Trophoblast cell (in vitro differentiated cells and primary cell): ENCODE measurements around the gene CENPVL2.
"Not testable (repeated sequence)": the region's sequence is repeated elsewhere in the genome, so short reads cannot be mapped to it uniquely, and the experiment has no call there.

ENCODE experiments used
- DNase-seq, 2 donors: peaks; one replicate each; pipeline ENCODE4 v3.0.0-alpha.2; 2016
- H2AFZ ChIP-seq: 2 replicates; pipeline ENCODE4 v1.6.1; 2013; ENCODE audit warnings: low read length, moderate library complexity, mild to moderate bottlenecking; ENCODE audit not compliant: insufficient read depth, poor library complexity
- H2AK5ac ChIP-seq: 2 replicates; pipeline ENCODE4 v1.6.1; 2013; ENCODE audit warnings: mild to moderate bottlenecking, low read length
- H2BK120ac ChIP-seq: 2 replicates; pipeline ENCODE4 v1.6.1; 2013; ENCODE audit warnings: low read length, mild to moderate bottlenecking, moderate library complexity; ENCODE audit not compliant: insufficient read depth, poor library complexity
- H2BK12ac ChIP-seq: 2 replicates; pipeline ENCODE4 v1.6.1; 2013; ENCODE audit warnings: mild to moderate bottlenecking, low read length, moderate library complexity
- H2BK5ac ChIP-seq: 2 replicates; pipeline ENCODE4 v1.6.1; 2013; ENCODE audit warnings: low read length, low read depth, moderate library complexity, mild to moderate bottlenecking; ENCODE audit not compliant: poor library complexity
- H3K14ac ChIP-seq: 2 replicates; pipeline ENCODE4 v1.6.1; 2013; ENCODE audit warnings: mild to moderate bottlenecking, low read length
- H3K18ac ChIP-seq: 2 replicates; pipeline ENCODE4 v1.6.1; 2013; ENCODE audit warnings: mild to moderate bottlenecking, low read length
- H3K23ac ChIP-seq: 2 replicates; pipeline ENCODE4 v1.6.1; 2013; ENCODE audit warnings: low read length
- H3K27ac ChIP-seq: 2 replicates; pipeline ENCODE4 v1.5.1; 2013; ENCODE audit warnings: low read depth, mild to moderate bottlenecking, inconsistent platforms, low read length, moderate library complexity
- H3K27me3 ChIP-seq: 2 replicates; pipeline ENCODE4 v1.6.1; 2013; ENCODE audit warnings: inconsistent platforms, mild to moderate bottlenecking, low read length, moderate library complexity; ENCODE audit not compliant: insufficient read depth
- H3K36me3 ChIP-seq, 2 experiments: 1 replicate in 1 of 2; 2 replicates in 1 of 2; pipeline ENCODE4 v1.6.1; 2013; ENCODE audit warnings: low read length in 2 of 2, mild to moderate bottlenecking in 2 of 2, moderate library complexity in 1 of 2; ENCODE audit not compliant: insufficient read depth in 2 of 2, control insufficient read depth in 1 of 2
- H3K4ac ChIP-seq: 2 replicates; pipeline ENCODE4 v1.6.1; 2013; ENCODE audit warnings: low read depth, mild to moderate bottlenecking, low read length, moderate library complexity
- H3K4me1 ChIP-seq, 2 experiments: 1 replicate in 1 of 2; 2 replicates in 1 of 2; pipeline ENCODE4 v1.6.1; 2013; ENCODE audit warnings: low read length in 2 of 2, mild to moderate bottlenecking in 2 of 2, moderate library complexity in 1 of 2; ENCODE audit not compliant: insufficient read depth in 2 of 2, control insufficient read depth in 1 of 2
- H3K4me2 ChIP-seq: 2 replicates; pipeline ENCODE4 v1.6.1; 2013; ENCODE audit warnings: inconsistent platforms, mild to moderate bottlenecking, low read length, moderate library complexity
- H3K4me3 ChIP-seq: 2 replicates; pipeline ENCODE4 v1.5.1; 2013; ENCODE audit warnings: mild to moderate bottlenecking, low read depth, low read length, inconsistent platforms
- H3K79me1 ChIP-seq: one replicate; pipeline ENCODE4 v1.6.1; 2013; ENCODE audit warnings: low read length
- H3K79me2 ChIP-seq: 2 replicates; pipeline ENCODE4 v1.6.1; 2013; ENCODE audit warnings: low read length, mild to moderate bottlenecking; ENCODE audit not compliant: control insufficient read depth, insufficient read depth, poor library complexity
- H3K9ac ChIP-seq: 2 replicates; pipeline ENCODE4 v1.6.1; 2013; ENCODE audit warnings: mild to moderate bottlenecking, low read length
- H3K9me3 ChIP-seq: 2 replicates; pipeline ENCODE4 v1.6.1; 2013; ENCODE audit warnings: low read depth, mild to moderate bottlenecking, control low read depth, inconsistent platforms, low read length; ENCODE audit not compliant: insufficient read depth
- H4K12ac ChIP-seq: 2 replicates; pipeline ENCODE4 v1.6.1; 2013; ENCODE audit warnings: low read depth, mild to moderate bottlenecking, low read length, moderate library complexity
- H4K8ac ChIP-seq: 2 replicates; pipeline ENCODE4 v1.6.1; 2013; ENCODE audit warnings: low read depth, mild to moderate bottlenecking, low read length, moderate library complexity
- H4K91ac ChIP-seq: one replicate; pipeline ENCODE4 v1.6.1; 2013; ENCODE audit warnings: low read depth, mild to moderate bottlenecking, low read length, moderate library complexity
- WGBS: extraction: QIAGEN DNeasy Blood & Tissue Kit; methylation state at CpG from one replicate; pipeline ENCODE4 v1.1.7; 2013; ENCODE audit warnings: missing lambda C conversion rate; ENCODE audit not compliant: insufficient read length, insufficient coverage; ENCODE audit errors: extremely low coverage; 5-methylcytosine and 5-hydroxymethylcytosine counted together

Gene CENPVL2

DNA sequence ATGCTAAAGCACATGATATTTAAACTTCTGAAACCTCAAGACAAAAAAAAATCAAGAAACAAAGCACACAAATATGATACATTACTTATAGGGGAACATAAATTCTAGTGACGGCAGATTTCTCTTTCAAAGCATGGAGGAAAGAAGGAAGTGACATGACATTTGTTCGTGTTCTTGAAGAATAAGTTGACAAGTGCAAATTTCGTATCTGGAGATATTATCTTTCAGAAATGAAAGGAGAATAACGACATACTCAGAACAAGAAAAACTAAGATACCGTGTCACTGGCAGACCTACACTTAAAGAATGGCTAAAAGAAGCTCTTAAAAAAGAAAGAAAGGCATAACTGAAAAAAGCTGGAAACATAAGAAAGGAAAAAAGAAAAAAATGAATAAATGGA lies 16.6 kb downstream of the CENPVL2 start:
- H3K79me2 ChIP-seq, result no peaks in the 10 kb centered on the region
- H4K91ac ChIP-seq, result no peak overlapping the region
- H3K23ac ChIP-seq, result no peak overlapping the region
- H2BK12ac ChIP-seq, result no peak overlapping the region
- no peak overlapping the region for H2BK5ac ChIP-seq
- H3K4me3 ChIP-seq, result no peak overlapping the region
- no CpG with 5 or more reads among the region's 5 CpGs for WGBS
- H4K12ac ChIP-seq, result no peak overlapping the region
- H2BK120ac ChIP-seq, result no peak overlapping the region
- no peak overlapping the region for H3K27ac ChIP-seq
- no peaks in the 10 kb centered on the region for H3K27me3 ChIP-seq
- no peak overlapping the region for H2AK5ac ChIP-seq
- H4K8ac ChIP-seq, result no peak overlapping the region
- H3K4ac ChIP-seq, result no peak overlapping the region
- no peaks in the 10 kb centered on the region for H3K36me3 ChIP-seq
- no peak overlapping the region for H2AFZ ChIP-seq
- H3K9me3 ChIP-seq, result no peaks in the 10 kb centered on the region
- H3K9ac ChIP-seq, result no peak overlapping the region
- no peak for DNase-seq
- H3K4me2 ChIP-seq, result no peak overlapping the region
- no peak overlapping the region for H3K14ac ChIP-seq
- no peak overlapping the region for H3K18ac ChIP-seq
- H3K79me1 ChIP-seq, result no peaks in the 10 kb centered on the region
- no peaks in the 10 kb centered on the region for H3K4me1 ChIP-seq

DNA sequence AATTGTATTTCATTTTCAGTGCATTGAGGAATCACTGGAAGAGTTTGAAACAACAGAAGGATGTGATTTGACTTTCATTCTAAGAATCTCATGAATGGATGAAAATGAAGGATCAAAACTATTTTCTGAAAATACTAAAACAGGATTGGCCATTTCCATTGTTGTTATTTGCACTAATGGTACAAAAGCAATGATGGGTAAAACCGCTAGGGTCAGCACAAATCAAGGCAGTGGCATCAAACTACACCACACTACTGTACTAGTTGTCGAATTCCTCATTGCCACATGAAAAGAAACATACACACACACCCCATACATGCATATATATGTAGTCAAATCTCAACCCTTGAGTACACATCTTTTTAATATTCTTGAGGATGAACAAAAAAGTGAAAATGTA lies 39.3 kb downstream of the CENPVL2 start:
- H3K4me3 ChIP-seq, result no peak overlapping the region
- no peaks in the 10 kb centered on the region for H3K79me2 ChIP-seq
- DNase-seq, result no peak
- H2BK12ac ChIP-seq, result no peak overlapping the region
- no peak overlapping the region for H3K23ac ChIP-seq
- no peak overlapping the region for H4K91ac ChIP-seq
- no peak overlapping the region for H2AK5ac ChIP-seq
- no peak overlapping the region for H2AFZ ChIP-seq
- H3K9me3 ChIP-seq, result no peaks in the 10 kb centered on the region
- no peaks in the 10 kb centered on the region for H3K36me3 ChIP-seq
- no peak overlapping the region for H3K9ac ChIP-seq
- H4K8ac ChIP-seq, result no peak overlapping the region
- H2BK5ac ChIP-seq, result no peak overlapping the region
- H3K4ac ChIP-seq, result no peak overlapping the region
- H4K12ac ChIP-seq, result no peak overlapping the region
- H3K79me1 ChIP-seq, result no peaks in the 10 kb centered on the region
- no peaks in the 10 kb centered on the region for H3K27me3 ChIP-seq
- WGBS, result no CpG with 5 or more reads among the region's 2 CpGs
- no peak overlapping the region for H3K14ac ChIP-seq
- no peak overlapping the region for H3K4me2 ChIP-seq
- no peak overlapping the region for H3K27ac ChIP-seq
- no peak overlapping the region for H3K18ac ChIP-seq
- no peak overlapping the region for H2BK120ac ChIP-seq
- H3K4me1 ChIP-seq, result peaks cover 0 to 2% of the 10 kb centered on the region in 2 experiments

DNA sequence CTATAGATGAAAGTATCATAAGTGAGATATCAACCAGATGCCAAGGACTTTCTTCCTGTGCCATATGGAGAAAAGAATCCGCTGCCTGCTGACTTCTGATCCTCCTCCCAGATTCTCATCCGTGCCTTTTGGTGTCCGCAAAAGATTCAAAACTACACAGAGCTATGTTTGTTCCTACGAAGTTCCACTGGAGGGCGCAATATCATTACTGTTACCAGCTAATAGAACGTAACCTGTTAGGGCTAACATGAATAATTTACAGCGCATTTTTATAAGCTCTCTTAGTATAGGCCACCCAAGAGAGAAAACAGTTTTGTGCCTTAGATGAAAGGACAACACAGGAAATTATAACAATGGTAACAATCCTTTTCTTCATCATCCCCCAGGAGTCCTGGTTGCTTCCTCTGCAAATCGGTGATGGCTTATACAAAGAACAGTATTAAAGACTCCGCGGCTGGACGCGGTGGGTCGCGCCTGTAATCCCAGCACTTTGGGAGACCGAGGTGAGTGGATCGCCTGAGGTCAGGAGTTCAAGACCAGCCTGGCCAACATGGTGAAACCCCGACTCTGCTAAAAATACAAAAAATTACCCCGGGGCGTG lies 41.1 kb downstream of the CENPVL2 start:
- H3K27me3 ChIP-seq, result no peaks in the 10 kb centered on the region
- H2AK5ac ChIP-seq, result no peak overlapping the region
- no peak overlapping the region for H3K14ac ChIP-seq
- H4K8ac ChIP-seq, result no peak overlapping the region
- no CpG with 5 or more reads among the region's 19 CpGs for WGBS
- H4K91ac ChIP-seq, result no peak overlapping the region
- no peak overlapping the region for H2BK5ac ChIP-seq
- no peak overlapping the region for H3K4me3 ChIP-seq
- H3K4ac ChIP-seq, result no peak overlapping the region
- H4K12ac ChIP-seq, result no peak overlapping the region
- H3K79me1 ChIP-seq, result peaks cover 1% of the 10 kb centered on the region
- H2AFZ ChIP-seq, result no peak overlapping the region
- peaks cover 6 to 9% of the 10 kb centered on the region in 2 experiments for H3K4me1 ChIP-seq
- no peak overlapping the region for H3K27ac ChIP-seq
- H3K23ac ChIP-seq, result no peak overlapping the region
- no peak overlapping the region for H3K18ac ChIP-seq
- H3K4me2 ChIP-seq, result no peak overlapping the region
- H2BK120ac ChIP-seq, result no peak overlapping the region
- H2BK12ac ChIP-seq, result no peak overlapping the region
- H3K36me3 ChIP-seq, result no peaks in the 10 kb centered on the region
- H3K79me2 ChIP-seq, result peaks cover 1% of the 10 kb centered on the region
- H3K9me3 ChIP-seq, result no peaks in the 10 kb centered on the region
- H3K9ac ChIP-seq, result no peak overlapping the region
- DNase-seq, result peak; percentile 3 to 58

DNA sequence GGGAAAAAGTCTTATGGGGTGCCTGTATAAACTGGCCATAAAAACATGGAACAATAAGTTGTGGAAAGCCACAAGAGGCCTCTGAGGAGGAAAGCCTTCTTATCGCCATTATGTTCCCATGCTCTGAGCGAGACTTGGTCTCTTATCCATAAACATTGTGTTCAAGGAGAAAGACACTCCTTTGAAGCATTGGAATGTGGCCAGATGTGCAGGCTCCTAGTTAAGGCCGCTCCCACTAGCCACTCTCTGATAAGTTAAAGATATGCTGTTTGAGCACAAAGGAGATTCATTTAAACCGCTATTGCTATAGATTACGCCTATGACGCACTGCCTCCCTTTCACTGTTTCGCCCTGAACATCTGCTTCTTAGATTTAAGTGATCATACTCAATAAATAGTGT lies 46.1 kb downstream of the CENPVL2 start:
- not testable (repeated sequence) for H3K27ac ChIP-seq, H4K12ac ChIP-seq, H4K91ac ChIP-seq, H3K4me3 ChIP-seq, H2BK120ac ChIP-seq, H3K4ac ChIP-seq, H3K79me2 ChIP-seq, H3K4me1 ChIP-seq, H3K79me1 ChIP-seq, H3K36me3 ChIP-seq, H2AFZ ChIP-seq, H3K9me3 ChIP-seq, H2BK5ac ChIP-seq, H3K23ac ChIP-seq, H3K27me3 ChIP-seq, H3K4me2 ChIP-seq, H3K14ac ChIP-seq, H2AK5ac ChIP-seq, H4K8ac ChIP-seq, H2BK12ac ChIP-seq, H3K9ac ChIP-seq, H3K18ac ChIP-seq
- DNase-seq, result peak in 1 of 2 donors; percentile 2
- no CpG with 5 or more reads among the region's 7 CpGs for WGBS
